ENCODE measurements around the gene UEVLD.
"Not testable (repeated sequence)": the region's sequence is repeated elsewhere in the genome, so short reads cannot be mapped to it uniquely, and the experiment has no call there.

The UEVLD gene

GRCh38 chr11:18588297-18589252 is at the start of gene UEVLD:
Gene UEVLD (minus strand): TSS chr11:18588734. CDS start chr11:18588654, 80 bp downstream.
- peak; percentile 41 for DNase-seq (ENCODE audit: low read depth)

GRCh38 chr11:18634140-18635032 is 45.9 kb upstream of the UEVLD start, which contains the start of gene SPTY2D1:
Gene SPTY2D1 (minus strand): TSS chr11:18634342. CDS start chr11:18634257, 85 bp downstream.
- DNase-seq (ENCODE audit: low read depth): peak; percentile 94

- DNase-seq (ENCODE audit: low read depth): no peak
Observed at GRCh38 chr11:18633256-18634139, 45.0 kb upstream of the UEVLD start.

GRCh38 chr11:18632841-18633240 is 44.3 kb upstream of the UEVLD start:
- DNase-seq (ENCODE audit: low read depth): no peak

- no peak for DNase-seq (ENCODE audit: low read depth)
Observed at GRCh38 chr11:18624161-18624560, 35.6 kb upstream of the UEVLD start.

GRCh38 chr11:18623707-18624106 is 35.2 kb upstream of the UEVLD start:
- DNase-seq (ENCODE audit: low read depth): no peak

GRCh38 chr11:18618342-18619025 is 29.9 kb upstream of the UEVLD start:
- no peak for DNase-seq (ENCODE audit: low read depth)

GRCh38 chr11:18617688-18618341 is 29.3 kb upstream of the UEVLD start:
- DNase-seq (ENCODE audit: low read depth): no peak

GRCh38 chr11:18615628-18616392 is 27.3 kb upstream of the UEVLD start:
- DNase-seq (ENCODE audit: low read depth): no peak

- DNase-seq (ENCODE audit: low read depth): no peak
Observed at GRCh38 chr11:18614667-18615066, 26.1 kb upstream of the UEVLD start.

GRCh38 chr11:18612394-18612793 is 23.9 kb upstream of the UEVLD start:
- no peak for DNase-seq (ENCODE audit: low read depth)

GRCh38 chr11:18611196-18611595 is 22.7 kb upstream of the UEVLD start:
- DNase-seq (ENCODE audit: low read depth): no peak

- no peak for DNase-seq (ENCODE audit: low read depth)
Observed at GRCh38 chr11:18608376-18608775, 19.8 kb upstream of the UEVLD start.

GRCh38 chr11:18600915-18601569 is 12.5 kb upstream of the UEVLD start:
- DNase-seq (ENCODE audit: low read depth): no peak

GRCh38 chr11:18599739-18600230 is 11.3 kb upstream of the UEVLD start, which contains the start of gene MISFA:
Gene MISFA (plus strand): TSS chr11:18599789. CDS start chr11:18599929, 140 bp downstream.
- DNase-seq (ENCODE audit: low read depth): no peak

GRCh38 chr11:18594999-18595749 is 6.6 kb upstream of the UEVLD start:
- no peak for DNase-seq (ENCODE audit: low read depth)

- DNase-seq (ENCODE audit: low read depth): not testable (repeated sequence)
Observed at GRCh38 chr11:18594088-18594487, 5.6 kb upstream of the UEVLD start.

- no peak for DNase-seq (ENCODE audit: low read depth)
Observed at GRCh38 chr11:18590571-18590970, 2.0 kb upstream of the UEVLD start.
